GM19455 (cell line): Measurements from ENCODE around the gene SPTBN4.
"Not testable (repeated sequence)": the region's sequence is repeated elsewhere in the genome, so short reads cannot be mapped to it uniquely, and the experiment has no call there.

Experiments
- ATAC-seq: cut with Tn5 transposase; IDR thresholded peaks from one replicate; pipeline ENCODE4 v1.9.1; 2021; ENCODE audit not compliant: unreplicated experiment

Gene SPTBN4

DNA sequence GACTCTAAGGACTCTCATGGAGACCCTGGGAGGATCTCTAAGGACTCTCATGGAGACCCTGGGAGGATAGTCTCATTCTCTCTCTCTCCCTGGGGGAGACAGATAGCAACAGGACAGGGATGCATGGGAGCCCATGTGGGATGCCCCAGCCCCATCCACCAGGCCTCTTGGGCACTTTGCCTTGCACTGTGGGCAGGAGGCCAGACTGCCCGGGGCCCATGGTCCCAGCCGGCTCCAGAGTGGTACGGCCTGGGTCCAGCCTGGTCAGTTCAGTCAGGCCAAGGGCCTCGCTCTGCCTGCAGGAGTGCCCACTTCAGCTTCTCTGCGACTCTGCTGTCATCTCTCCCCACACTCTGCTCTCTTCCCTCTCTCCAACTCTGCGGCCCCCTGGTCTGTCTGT is 61.3 kb downstream of the SPTBN4 start:
- ATAC-seq, result no peak

GRCh38 chr19:40528533-40529092 is 61.8 kb downstream of the SPTBN4 start:
- no peak for ATAC-seq

DNA sequence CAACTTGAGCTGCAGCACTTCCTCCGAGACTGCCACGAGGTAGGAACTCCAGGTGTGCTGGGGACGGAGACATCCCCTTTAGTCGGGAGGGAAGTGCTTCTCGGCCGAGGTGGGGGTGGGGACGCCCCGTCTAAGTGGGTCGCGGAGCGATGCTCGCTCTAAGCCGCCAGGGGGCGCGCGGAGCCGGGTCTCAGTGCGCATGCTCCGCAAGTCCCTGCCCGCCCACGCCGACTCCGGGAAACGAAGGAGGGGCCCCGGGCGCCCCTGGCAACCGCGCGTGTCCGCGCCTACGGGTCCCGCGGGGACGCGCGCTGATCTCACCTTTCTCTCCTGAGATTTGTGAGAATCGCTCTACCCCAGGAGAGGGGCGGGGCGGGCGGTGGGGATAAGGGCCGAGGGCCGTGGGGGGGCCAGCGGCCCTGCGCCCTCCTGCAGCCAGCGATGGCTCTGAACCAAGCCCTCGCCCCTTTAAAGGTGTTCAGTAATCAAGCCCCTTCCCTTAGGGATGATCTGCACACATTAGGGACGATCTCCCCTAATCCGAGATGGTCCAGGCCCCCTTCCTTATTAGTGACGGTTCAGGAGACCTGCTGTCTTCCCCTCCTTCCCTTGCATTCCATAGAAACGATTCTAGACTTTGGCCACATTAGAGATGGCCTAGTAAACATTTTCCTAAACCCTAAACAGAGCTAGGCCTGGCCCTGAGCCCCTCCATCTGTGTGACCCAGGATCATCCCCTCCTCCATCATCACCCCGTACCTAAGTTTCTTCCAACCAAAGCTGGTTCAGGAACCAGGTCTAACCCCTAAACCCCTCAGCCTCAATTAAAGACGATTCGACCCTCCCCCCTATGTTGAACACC is 62.5 kb downstream of the SPTBN4 start:
- no peak for ATAC-seq

DNA sequence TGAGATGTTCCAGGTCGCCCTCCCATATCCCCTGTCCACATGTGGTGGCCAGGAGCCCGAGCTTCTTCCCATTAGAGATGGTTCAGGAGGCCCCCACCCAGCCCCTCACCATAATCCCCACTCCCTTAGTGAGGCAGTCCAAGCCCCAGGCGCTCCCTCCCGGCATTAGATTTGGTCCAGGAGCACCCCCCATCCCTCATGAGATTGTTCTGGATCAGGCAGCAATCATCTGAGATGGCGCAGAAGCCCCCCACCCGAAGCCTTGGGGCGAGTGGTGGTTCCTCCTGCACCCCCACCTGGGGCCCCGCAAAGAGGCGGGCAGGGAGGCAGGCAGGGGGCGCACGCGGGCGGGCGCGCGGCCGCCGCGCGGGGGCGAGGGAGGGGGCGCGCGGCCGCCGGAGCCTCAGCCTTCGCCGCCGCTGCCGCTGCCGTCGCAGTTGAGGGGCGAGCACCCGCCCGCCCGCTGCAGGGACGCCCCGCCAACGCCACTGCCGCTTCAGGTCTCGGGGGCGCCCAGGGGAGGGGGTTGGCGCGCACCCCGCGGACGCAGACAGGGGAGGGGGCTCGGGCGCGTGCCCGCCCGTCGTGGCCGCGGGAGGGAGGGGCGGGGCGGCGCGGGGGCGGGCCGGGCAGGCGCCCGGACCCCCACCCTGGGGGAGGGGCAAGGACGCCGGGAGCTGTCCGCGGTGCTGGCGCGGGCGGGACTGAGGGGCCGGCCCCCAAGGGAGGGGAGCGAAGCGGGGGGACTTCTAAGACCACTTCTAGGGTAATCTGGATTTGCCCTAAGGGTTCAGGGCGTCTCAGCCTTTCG is 63.5 kb downstream of the SPTBN4 start:
- ATAC-seq, result no peak

DNA sequence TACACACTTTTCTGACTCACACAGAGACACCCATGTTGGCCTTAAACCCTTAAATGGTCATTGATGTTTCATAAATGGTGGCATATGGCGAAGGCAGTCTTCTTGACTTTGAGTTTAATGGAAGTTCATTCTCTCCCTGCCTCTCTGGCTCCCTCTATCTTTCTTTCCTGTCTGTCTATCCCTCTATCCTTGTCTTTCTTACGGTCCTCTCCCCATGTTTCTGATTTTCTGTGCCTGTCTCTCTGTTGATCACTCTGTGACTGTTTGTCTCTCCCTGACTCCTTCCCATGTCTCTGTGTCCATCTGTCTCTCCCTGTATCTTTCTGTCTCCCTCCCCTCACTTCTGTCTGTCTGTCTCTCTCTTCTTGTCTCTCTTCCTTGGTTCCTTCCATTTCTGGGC is 66.7 kb downstream of the SPTBN4 start:
- no peak for ATAC-seq

DNA sequence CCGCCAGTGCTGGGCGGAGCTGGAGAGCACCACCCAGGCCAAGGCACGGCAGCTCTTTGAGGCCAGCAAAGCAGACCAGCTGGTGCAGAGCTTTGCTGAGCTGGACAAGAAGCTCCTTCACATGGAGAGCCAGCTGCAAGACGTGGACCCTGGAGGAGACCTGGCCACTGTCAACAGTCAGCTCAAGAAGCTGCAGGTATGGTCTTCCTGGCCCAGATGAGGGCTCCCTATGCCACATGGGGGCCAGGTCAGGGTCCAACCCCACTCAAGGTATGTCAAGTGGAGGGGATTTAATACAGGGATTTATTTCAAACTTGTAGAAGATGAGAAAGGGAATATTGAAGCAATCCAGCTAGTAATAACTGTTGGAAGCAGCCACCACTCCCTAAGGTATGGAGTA is 67.3 kb downstream of the SPTBN4 start:
- ATAC-seq, result no peak

- no peak for ATAC-seq
Measured at GRCh38 chr19:40539070-40539469, 72.3 kb downstream of the SPTBN4 start.

DNA sequence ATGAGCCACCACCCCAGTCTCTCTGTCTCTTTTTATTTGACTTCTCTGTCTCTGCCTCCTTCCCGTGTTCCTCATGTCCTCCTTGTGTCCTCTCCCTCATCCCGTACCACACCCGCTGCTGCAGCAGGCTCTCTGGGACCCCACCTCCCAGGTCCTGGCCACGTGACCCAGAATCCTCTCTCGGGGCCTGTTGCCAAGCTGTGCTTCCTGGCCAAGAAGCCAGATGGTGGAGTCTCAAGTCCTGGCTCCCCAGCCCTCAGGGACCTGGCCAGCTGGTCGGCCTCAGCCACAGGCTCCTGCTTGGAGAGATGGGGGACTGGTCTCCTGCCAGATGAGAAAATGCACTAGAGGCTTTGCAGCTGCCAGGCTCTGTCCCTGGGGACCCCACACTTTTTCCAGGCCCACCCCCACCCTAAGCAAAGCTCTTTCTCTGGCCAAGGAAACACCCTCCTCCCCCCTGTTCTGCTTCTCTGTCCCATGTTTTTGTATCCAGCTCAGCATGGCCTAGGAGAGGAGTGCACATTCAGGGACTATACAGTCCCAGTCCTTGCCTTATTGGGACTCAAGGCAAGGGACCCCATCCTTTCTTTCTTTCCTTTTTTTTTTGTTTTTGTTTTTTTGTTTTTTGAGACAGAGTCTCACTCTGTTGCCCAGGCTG is 75.5 kb downstream of the SPTBN4 start:
- ATAC-seq, result no peak

DNA sequence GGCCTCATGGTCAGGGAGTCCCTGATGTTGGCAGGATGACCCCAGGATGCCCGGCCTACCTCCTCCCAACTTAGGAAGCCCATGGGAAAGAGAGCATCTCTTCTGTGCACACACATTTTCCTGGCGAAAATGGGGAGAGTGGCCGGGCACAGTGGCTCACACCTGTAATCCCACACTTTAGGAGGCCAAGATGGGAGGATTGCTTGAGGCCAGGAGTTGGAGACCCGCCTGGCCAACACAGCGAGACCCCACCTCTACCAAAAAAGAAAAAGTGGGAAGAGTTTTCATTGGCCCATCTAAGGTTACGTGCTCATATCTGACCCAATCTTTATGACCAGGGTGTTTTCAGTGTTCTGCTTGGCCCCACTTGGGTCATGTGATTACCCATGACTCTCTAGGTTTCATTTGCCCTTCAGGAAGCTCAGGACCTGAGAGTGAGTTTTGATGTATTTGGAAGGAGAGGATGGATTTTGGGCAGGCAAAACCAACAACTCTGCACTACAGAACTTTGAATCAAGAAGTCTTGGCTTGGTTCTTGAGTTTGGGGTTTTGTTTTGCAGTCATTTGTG is 76.3 kb downstream of the SPTBN4 start:
- no peak for ATAC-seq

DNA sequence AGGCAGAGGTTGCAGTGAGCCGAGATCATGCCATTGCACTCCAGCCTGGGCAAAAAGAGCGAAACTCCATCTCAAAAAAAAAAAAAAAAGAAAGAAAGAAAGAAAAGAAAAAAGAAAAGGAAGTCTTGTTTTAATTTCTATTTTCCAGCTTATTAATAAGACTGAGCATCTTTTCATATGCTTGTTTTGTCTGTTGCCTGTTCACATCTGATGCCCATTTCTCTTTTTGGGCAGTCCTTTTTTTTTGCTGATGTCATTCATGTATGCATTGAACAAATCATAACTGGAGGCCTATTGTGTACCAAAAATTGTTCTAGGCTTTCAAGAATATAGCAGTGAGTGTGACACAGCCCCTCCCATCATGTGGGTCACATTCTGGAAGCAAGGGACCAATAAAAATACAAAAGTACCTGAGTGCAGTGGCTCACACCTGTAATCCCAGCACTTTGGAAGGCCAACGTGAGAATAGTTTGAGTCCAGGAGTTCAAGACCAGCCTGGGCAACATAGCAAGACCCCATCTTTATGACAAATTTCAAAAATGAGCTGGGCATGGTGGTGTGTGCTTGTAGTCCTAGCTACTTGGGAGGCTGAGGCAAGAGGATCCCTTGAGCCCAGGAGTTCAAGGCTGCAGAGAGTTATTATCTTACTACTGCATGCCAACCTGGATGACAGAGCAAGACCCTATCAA is 79.5 kb downstream of the SPTBN4 start:
- not testable (repeated sequence) for ATAC-seq

DNA sequence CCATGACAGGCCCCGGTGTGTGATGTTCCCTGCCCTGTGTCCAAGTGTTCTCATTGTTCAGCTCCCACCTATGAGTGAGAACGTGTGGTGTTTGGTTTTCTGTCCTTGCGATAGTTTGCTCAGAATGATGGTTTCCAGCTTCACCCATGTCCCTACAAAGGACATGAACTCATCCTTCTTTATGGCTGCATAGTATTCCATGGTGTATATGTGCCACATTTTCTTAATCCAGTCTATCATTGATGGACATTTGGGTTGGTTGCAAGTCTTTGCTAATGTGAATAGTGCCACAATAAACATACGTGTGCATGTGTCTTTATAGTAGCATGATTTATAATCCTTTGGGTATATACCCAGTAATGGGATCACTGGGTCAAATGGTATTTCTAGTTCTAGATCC is 80.4 kb downstream of the SPTBN4 start:
- ATAC-seq, result not testable (repeated sequence)

- no peak for ATAC-seq
Measured at GRCh38 chr19:40547836-40548235, 81.0 kb downstream of the SPTBN4 start.

DNA sequence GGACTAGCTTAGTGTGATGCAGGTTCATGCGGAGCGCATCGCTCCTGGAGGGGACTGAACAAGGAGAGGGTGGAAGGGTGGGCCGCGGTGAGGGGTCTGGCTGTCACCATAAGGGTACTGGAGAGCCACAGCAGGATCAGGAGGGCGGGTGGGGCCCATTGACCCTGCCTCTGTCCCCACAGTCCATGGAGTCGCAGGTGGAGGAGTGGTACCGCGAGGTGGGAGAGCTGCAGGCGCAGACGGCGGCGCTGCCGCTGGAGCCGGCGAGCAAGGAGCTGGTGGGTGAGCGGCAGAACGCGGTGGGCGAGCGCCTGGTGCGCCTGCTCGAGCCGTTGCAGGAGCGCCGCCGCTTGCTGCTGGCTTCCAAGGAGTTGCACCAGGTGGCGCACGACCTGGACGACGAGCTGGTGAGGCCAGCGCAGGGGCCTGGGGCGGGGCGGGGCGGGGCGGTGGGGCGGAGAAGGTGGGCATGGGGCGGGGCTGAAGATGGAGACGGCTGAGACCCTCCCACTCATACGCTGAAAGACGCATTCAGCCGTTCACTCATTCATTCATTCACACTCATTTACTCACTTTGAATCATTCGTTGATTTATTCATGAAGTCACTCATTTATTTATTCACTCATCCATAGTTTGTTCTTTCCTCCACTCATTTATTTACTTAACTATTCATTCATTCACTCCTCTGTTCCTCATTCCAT is 82.4 kb downstream of the SPTBN4 start:
- ATAC-seq, result no peak

- ATAC-seq, result no peak
Measured at GRCh38 chr19:40550951-40551350, 84.2 kb downstream of the SPTBN4 start.

- no peak for ATAC-seq
Measured at GRCh38 chr19:40552848-40553247, 86.0 kb downstream of the SPTBN4 start.

DNA sequence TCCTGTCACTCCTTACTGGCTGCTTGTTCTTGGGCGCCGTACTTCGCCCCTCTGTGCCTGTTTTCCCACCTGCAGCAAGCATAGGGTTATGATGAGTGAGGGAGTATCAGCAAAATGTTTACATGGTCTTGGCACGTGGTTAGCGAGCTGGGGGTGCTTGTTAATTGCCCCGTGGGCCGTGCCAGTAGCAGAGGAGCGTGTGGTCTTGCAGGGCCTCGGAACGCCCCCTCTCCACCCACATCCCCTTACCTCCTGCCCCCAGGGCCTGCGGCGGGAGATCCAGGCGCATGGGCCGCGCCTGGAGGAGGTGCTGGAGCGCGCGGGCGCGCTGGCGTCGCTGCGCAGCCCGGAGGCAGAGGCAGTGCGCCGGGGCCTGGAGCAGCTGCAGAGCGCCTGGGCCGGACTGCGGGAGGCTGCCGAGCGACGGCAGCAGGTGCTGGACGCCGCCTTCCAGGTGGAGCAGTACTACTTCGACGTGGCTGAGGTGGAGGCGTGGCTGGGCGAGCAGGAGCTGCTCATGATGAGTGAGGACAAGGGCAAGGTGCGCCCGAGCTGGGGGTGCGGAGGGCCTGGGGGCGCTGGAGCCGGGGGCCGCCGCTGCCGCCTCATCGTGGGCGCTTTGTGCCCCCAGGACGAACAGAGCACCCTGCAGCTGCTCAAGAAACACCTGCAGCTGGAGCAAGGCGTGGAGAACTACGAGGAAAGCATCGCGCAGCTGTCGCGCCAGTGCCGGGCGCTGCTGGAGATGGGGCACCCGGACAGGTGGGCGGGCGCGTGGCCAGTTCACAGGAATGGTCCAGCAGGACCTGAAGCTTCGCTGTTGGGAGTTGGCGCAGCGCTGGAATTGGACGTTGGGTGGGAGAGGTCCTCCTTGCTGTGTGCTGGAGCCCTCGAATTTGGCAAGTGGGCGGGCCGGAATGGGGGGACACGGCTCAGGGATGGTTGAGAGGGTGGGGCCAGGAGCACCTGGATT is 87.4 kb downstream of the SPTBN4 start:
- no peak for ATAC-seq

GRCh38 chr19:40555978-40556689 is 89.3 kb downstream of the SPTBN4 start:
- ATAC-seq, result no peak

- no peak for ATAC-seq
Measured at GRCh38 chr19:40556953-40557530, 90.2 kb downstream of the SPTBN4 start.
